BLaER1 treated with 17β-estradiol and CSF1 and Interleukin-3, amounts not matched to agents 10 nM and 100 nM (cell line): Measurements from ENCODE around the gene VPS13D.

ENCODE experiments used
- H3K27ac ChIP-seq, 11 experiments: shearing (Covaris generic); formaldehyde crosslinking; 2 replicates each; pipeline ENCODE4 v1.8.1; 2022
- H3K27me3 ChIP-seq, 11 experiments: shearing (Covaris generic); formaldehyde crosslinking; 2 replicates each; pipeline ENCODE4 v1.8.1; 2022
- H3K36me3 ChIP-seq, 11 experiments: shearing (Covaris generic); formaldehyde crosslinking; 2 replicates each; pipeline ENCODE4 v1.8.1; 2022
- H3K4me1 ChIP-seq, 10 experiments: shearing (Covaris generic); formaldehyde crosslinking; 2 replicates each; pipeline ENCODE4 v1.8.1; 2022
- H3K4me2 ChIP-seq, 11 experiments: shearing (Covaris generic); formaldehyde crosslinking; 2 replicates each; pipeline ENCODE4 v1.8.1; 2022
- H3K4me3 ChIP-seq, 10 experiments: shearing (Covaris generic); formaldehyde crosslinking; 2 replicates each; pipeline ENCODE4 v1.8.1; 2022
- H3K9ac ChIP-seq, 11 experiments: shearing (Covaris generic); formaldehyde crosslinking; 2 replicates each; pipeline ENCODE4 v1.8.1; 2022
- H3K9me3 ChIP-seq, 11 experiments: shearing (Covaris generic); formaldehyde crosslinking; replicated peaks in 1 of 11; 2 replicates each; pipeline ENCODE4 v1.8.1; 2022
- H4K20me1 ChIP-seq, 11 experiments: shearing (Covaris generic); formaldehyde crosslinking; 2 replicates each; pipeline ENCODE4 v1.8.1; 2022
- Cebpa-rat ChIP-seq, 11 experiments: shearing (Covaris generic); IDR thresholded peaks; 2 replicates each; pipeline ENCODE4 v1.8.1; 2022

Gene VPS13D

GRCh38 chr1:12480748-12481362 lies 251.0 kb downstream of the VPS13D start:
- Histone ChIP-seq H3K27ac (peak overlapping the region in 8 of 11 experiments; percentile 6 to 87 (median 42); a peak in 12 of 22 replicates), H3K9me3 (no peaks in the 10 kb centered on the region), H3K4me2 (peak overlapping the region; percentile 77 to 96 (median 90)), H3K27me3 (peaks cover 0 to 6% (median 0%) of the 10 kb centered on the region in 11 experiments; a peak in 3 of 22 replicates), H3K4me1 (peaks cover 62 to 74% (median 68%) of the 10 kb centered on the region in 10 experiments), H4K20me1 (peaks cover 0 to 44% (median 0%) of the 10 kb centered on the region in 11 experiments; a peak in 6 of 22 replicates), H3K36me3 (peaks cover 0 to 42% (median 5%) of the 10 kb centered on the region in 11 experiments; a peak in 10 of 22 replicates), H3K9ac (no peak overlapping the region), H3K4me3 (no peak overlapping the region)
- TF ChIP-seq Cebpa-rat (IDR thresholded peaks at IDR 0.05) = no peak

GRCh38 chr1:12481928-12482327 lies 252.1 kb downstream of the VPS13D start:
- Histone ChIP-seq H3K4me2 (peak overlapping the region; percentile 77 to 96 (median 90)), H3K36me3 (peaks cover 0 to 48% (median 5%) of the 10 kb centered on the region in 11 experiments; a peak in 10 of 22 replicates), H3K9me3 (no peaks in the 10 kb centered on the region), H3K4me1 (peaks cover 62 to 74% (median 68%) of the 10 kb centered on the region in 10 experiments), H3K27ac (peak overlapping the region in 2 of 11 experiments; percentile 79 to 87; a peak in 1 of 22 replicates), H3K4me3 (0 out of 20 replicates have a peak overlapping the region, but pooled peaks of 1 of the 10 experiments have one; percentile 1), H4K20me1 (peaks cover 0 to 51% (median 0%) of the 10 kb centered on the region in 11 experiments; a peak in 6 of 22 replicates), H3K27me3 (peaks cover 0 to 6% (median 0%) of the 10 kb centered on the region in 11 experiments; a peak in 3 of 22 replicates), H3K9ac (no peak overlapping the region)
- no peak for TF ChIP-seq Cebpa-rat (IDR thresholded peaks at IDR 0.05)

- Histone ChIP-seq H3K4me1 (peaks cover 52 to 73% (median 60%) of the 10 kb centered on the region in 10 experiments), H3K9me3 (no peaks in the 10 kb centered on the region), H3K36me3 (peaks cover 0 to 49% (median 7%) of the 10 kb centered on the region in 11 experiments; a peak in 10 of 22 replicates), H3K27me3 (peaks cover 0 to 6% (median 0%) of the 10 kb centered on the region in 11 experiments; a peak in 3 of 22 replicates), H3K4me3 (no peak overlapping the region), H3K4me2 (no peak overlapping the region), H3K9ac (no peak overlapping the region), H3K27ac (no peak overlapping the region), H4K20me1 (peaks cover 0 to 45% (median 0%) of the 10 kb centered on the region in 11 experiments; a peak in 6 of 22 replicates)
- TF ChIP-seq Cebpa-rat (IDR thresholded peaks at IDR 0.05) = no peak
Measured at GRCh38 chr1:12482988-12483387, 253.2 kb downstream of the VPS13D start.

- H3K36me3 ChIP-seq = peaks cover under 1 to 71% (median 12%) of the 10 kb centered on the region in 11 experiments; a peak in 14 of 22 replicates
- H3K4me2 ChIP-seq = peak overlapping the region in 10 of 11 experiments; percentile 51 to 90 (median 76); a peak in 18 of 22 replicates
- peaks cover 29 to 48% (median 36%) of the 10 kb centered on the region in 10 experiments for H3K4me1 ChIP-seq
- H4K20me1 ChIP-seq = peaks cover 0 to 22% (median 0%) of the 10 kb centered on the region in 11 experiments; a peak in 4 of 22 replicates
- no peak for TF ChIP-seq Cebpa-rat (IDR thresholded peaks at IDR 0.05)
- H3K9ac ChIP-seq = no peak overlapping the region
- H3K27ac ChIP-seq = no peak overlapping the region
- no peaks in the 10 kb centered on the region; a peak in 1 of 22 replicates for H3K27me3 ChIP-seq
- no peak overlapping the region for H3K4me3 ChIP-seq
- H3K9me3 ChIP-seq = peaks cover 0 to 3% (median 0%) of the 10 kb centered on the region in 11 experiments; a peak in 2 of 22 replicates
Measured at GRCh38 chr1:12485231-12486058, 255.6 kb downstream of the VPS13D start.

- no peak for TF ChIP-seq Cebpa-rat (IDR thresholded peaks at IDR 0.05)
- no peak overlapping the region for H3K9ac ChIP-seq
- peak overlapping the region; percentile 51 to 90 (median 71) for H3K4me2 ChIP-seq
- no peak overlapping the region for H3K4me3 ChIP-seq
- no peaks in the 10 kb centered on the region; a peak in 1 of 22 replicates for H3K27me3 ChIP-seq
- H3K9me3 ChIP-seq = peaks cover 0 to 9% (median 0%) of the 10 kb centered on the region in 11 experiments; a peak in 3 of 22 replicates
- H3K27ac ChIP-seq = no peak overlapping the region
- H3K36me3 ChIP-seq = peaks cover 4 to 76% (median 17%) of the 10 kb centered on the region in 11 experiments; a peak in 16 of 22 replicates
- H4K20me1 ChIP-seq = peaks cover 0 to 19% (median 0%) of the 10 kb centered on the region in 11 experiments; a peak in 4 of 22 replicates
- peaks cover 23 to 43% (median 30%) of the 10 kb centered on the region in 10 experiments for H3K4me1 ChIP-seq
Measured at GRCh38 chr1:12486059-12486341, 256.2 kb downstream of the VPS13D start.

GRCh38 chr1:12486401-12487005 lies 256.7 kb downstream of the VPS13D start:
- peaks cover 0 to 11% (median 0%) of the 10 kb centered on the region in 11 experiments; a peak in 3 of 22 replicates for H3K9me3 ChIP-seq
- peaks cover 6 to 81% (median 22%) of the 10 kb centered on the region in 11 experiments; a peak in 17 of 22 replicates for H3K36me3 ChIP-seq
- TF ChIP-seq Cebpa-rat (IDR thresholded peaks at IDR 0.05) = no peak
- H3K27me3 ChIP-seq = no peaks in the 10 kb centered on the region; a peak in 1 of 22 replicates
- H3K4me3 ChIP-seq = no peak overlapping the region
- peaks cover 18 to 38% (median 25%) of the 10 kb centered on the region in 10 experiments for H3K4me1 ChIP-seq
- peak overlapping the region; percentile 51 to 90 (median 71) for H3K4me2 ChIP-seq
- H3K9ac ChIP-seq = peak overlapping the region in 2 of 11 experiments; percentile 1 to 10; a peak in 3 of 22 replicates
- H3K27ac ChIP-seq = no peak overlapping the region
- H4K20me1 ChIP-seq = peaks cover 0 to 14% (median 0%) of the 10 kb centered on the region in 11 experiments; a peak in 4 of 22 replicates

GRCh38 chr1:12487520-12487919 lies 257.7 kb downstream of the VPS13D start:
- no peak overlapping the region for H3K9ac ChIP-seq
- peaks cover 0 to 7% (median 0%) of the 10 kb centered on the region in 11 experiments; a peak in 3 of 22 replicates for H4K20me1 ChIP-seq
- H3K9me3 ChIP-seq = peaks cover 0 to 11% (median 0%) of the 10 kb centered on the region in 11 experiments; a peak in 3 of 22 replicates
- H3K27ac ChIP-seq = no peak overlapping the region
- peak overlapping the region in 5 of 11 experiments; percentile 71 to 90 (median 82); a peak in 7 of 22 replicates for H3K4me2 ChIP-seq
- H3K27me3 ChIP-seq = no peaks in the 10 kb centered on the region; a peak in 1 of 22 replicates
- no peak overlapping the region for H3K4me3 ChIP-seq
- H3K36me3 ChIP-seq = peaks cover 9 to 87% (median 31%) of the 10 kb centered on the region in 11 experiments; a peak in 18 of 22 replicates
- no peak for TF ChIP-seq Cebpa-rat (IDR thresholded peaks at IDR 0.05)
- H3K4me1 ChIP-seq = peaks cover 11 to 28% (median 17%) of the 10 kb centered on the region in 10 experiments
